Cardiac muscle cell (in vitro differentiated cells and primary cell): ENCODE measurements around the gene FMNL3. TPM values are rescaled to one million over a fixed set of nuclear protein-coding genes. Genes with fewer than 3 reads are reported as not detected.

Experiments used
- DNase-seq, 2 donors: peaks; one replicate each; pipeline versions ENCODE4 v3.0.0 to v3.0.0-alpha.2; 2010 to 2017; ENCODE audit warnings: low read depth in 1 of 2, low spot score in 1 of 2
- H3K27ac ChIP-seq: fragments of 200-600 bp; sonication (generic); 2 replicates; pipeline ENCODE4 v1.5.1; 2016
- H3K27me3 ChIP-seq: fragments of 200-600 bp; sonication (generic); 2 replicates; pipeline ENCODE4 v1.6.0; 2016; ENCODE audit warnings: control low read depth
- H3K36me3 ChIP-seq: fragments of 200-600 bp; sonication (generic); 2 replicates; pipeline ENCODE4 v1.5.1; 2016; ENCODE audit warnings: control low read depth
- H3K4me1 ChIP-seq: fragments of 200-600 bp; sonication (generic); 2 replicates; pipeline ENCODE4 v1.8.1; 2017; ENCODE audit warnings: low read depth, mild to moderate bottlenecking, mixed run types
- H3K4me3 ChIP-seq: fragments of 200-600 bp; sonication (generic); 2 replicates; pipeline ENCODE4 v1.5.1; 2016; ENCODE audit warnings: mild to moderate bottlenecking
- H3K9me3 ChIP-seq: fragments of 200-600 bp; sonication (generic); 2 replicates; pipeline ENCODE4 v1.5.1; 2017; ENCODE audit warnings: low read depth, mild to moderate bottlenecking, control low read depth
- CTCF ChIP-seq: IDR thresholded peaks from 2 replicates; pipeline ENCODE4 v1.5.1; 2012; ENCODE audit warnings: low read depth, mild to moderate bottlenecking, low read length
- polyA plus RNA-seq: library from polyadenylated mRNA; unstranded; fragments of >200 nt; fragmentation: Nextera tagmentation; extraction: Ambion mirVana; gene quantifications from 2 replicates; pipeline ENCODE4 v1.2.1, GENCODE V29; 2016
- total RNA-seq: library from RNA; depleted of rRNA; stranded (reverse); fragments of >200 nt; gene quantifications from 2 replicates; pipeline ENCODE4 v1.2.3, GENCODE V29; 2016

Gene FMNL3
- total and polyA plus RNA-seq, 2 experiments from 2014 or later: 2.9 to 5.6 TPM

GRCh38 chr12:49588281-49588680 lies 118.9 kb downstream of the FMNL3 start:
- no peaks in the 10 kb centered on the region for H3K36me3 ChIP-seq
- H3K9me3 ChIP-seq: no peaks in the 10 kb centered on the region
- no peaks in the 10 kb centered on the region for H3K4me1 ChIP-seq
- H3K27me3 ChIP-seq: no peaks in the 10 kb centered on the region
- no peak overlapping the region for H3K4me3 ChIP-seq
- H3K27ac ChIP-seq: no peak overlapping the region
- no peak for TF ChIP-seq CTCF
- DNase-seq: no peak

- Histone ChIP-seq H3K36me3 (no peaks in the 10 kb centered on the region), H3K4me1 (peaks cover 8% of the 10 kb centered on the region)
- no peak for TF ChIP-seq CTCF
Observed at GRCh38 chr12:49587174-49587908, 119.9 kb downstream of the FMNL3 start.

More at GRCh38 chr12:49587174-49587908, 119.9 kb downstream of the FMNL3 start:
- no peak overlapping the region for H3K27ac ChIP-seq
- no peaks in the 10 kb centered on the region for H3K9me3 ChIP-seq
- no peak overlapping the region for H3K4me3 ChIP-seq
- no peaks in the 10 kb centered on the region for H3K27me3 ChIP-seq
- no peak for DNase-seq

Other genes with a start within 250 kb of the FMNL3 start
- 0.86 and 1.0 TPM in 2 replicates for gene KCNH3, start 168.4 kb downstream of the FMNL3 start, total RNA-seq
- gene KCNH3, start 168.4 kb downstream of the FMNL3 start, polyA plus RNA-seq: 0.14 and 0.34 TPM in 2 replicates
- 75.6 and 109 TPM in 2 replicates for gene MCRS1, start 139.3 kb downstream of the FMNL3 start, total RNA-seq
- 74.5 and 104 TPM in 2 replicates for gene MCRS1, start 139.3 kb downstream of the FMNL3 start, polyA plus RNA-seq
- gene FAM186B, start 101.8 kb downstream of the FMNL3 start, total RNA-seq: 0.21 and 1.6 TPM in 2 replicates
- 0.64 and 0.99 TPM in 2 replicates for gene FAM186B, start 101.8 kb downstream of the FMNL3 start, polyA plus RNA-seq
- 27.4 and 52.9 TPM in 2 replicates for gene PRPF40B, start 83.8 kb downstream of the FMNL3 start, total RNA-seq
- 46.4 and 67.0 TPM in 2 replicates for gene PRPF40B, start 83.8 kb downstream of the FMNL3 start, polyA plus RNA-seq
- 192 and 232 TPM in 2 replicates for gene TMBIM6, start 34.2 kb upstream of the FMNL3 start, total RNA-seq
- gene TMBIM6, start 34.2 kb upstream of the FMNL3 start, polyA plus RNA-seq: 388 and 524 TPM in 2 replicates
- 47.2 and 61.1 TPM in 2 replicates for gene NCKAP5L, start 121.0 kb upstream of the FMNL3 start, total RNA-seq
- gene NCKAP5L, start 121.0 kb upstream of the FMNL3 start, polyA plus RNA-seq: 32.0 and 38.5 TPM in 2 replicates
- gene BCDIN3D, start 135.7 kb upstream of the FMNL3 start, total RNA-seq: 5.9 and 7.1 TPM in 2 replicates
- gene BCDIN3D, start 135.7 kb upstream of the FMNL3 start, polyA plus RNA-seq: 6.4 and 8.9 TPM in 2 replicates
- 0.06 TPM in 1 of 2 replicates, not detected in the other for gene FAIM2, start 196.5 kb upstream of the FMNL3 start, total RNA-seq
- 0.49 TPM in 1 of 2 replicates, not detected in the other for gene FAIM2, start 196.5 kb upstream of the FMNL3 start, polyA plus RNA-seq
- gene AQP2, start 243.3 kb upstream of the FMNL3 start, total RNA-seq: not detected in 2 replicates
- gene AQP2, start 243.3 kb upstream of the FMNL3 start, polyA plus RNA-seq: not detected in 2 replicates